Measurements from ENCODE around the gene FOXN3.

Gene FOXN3

DNA sequence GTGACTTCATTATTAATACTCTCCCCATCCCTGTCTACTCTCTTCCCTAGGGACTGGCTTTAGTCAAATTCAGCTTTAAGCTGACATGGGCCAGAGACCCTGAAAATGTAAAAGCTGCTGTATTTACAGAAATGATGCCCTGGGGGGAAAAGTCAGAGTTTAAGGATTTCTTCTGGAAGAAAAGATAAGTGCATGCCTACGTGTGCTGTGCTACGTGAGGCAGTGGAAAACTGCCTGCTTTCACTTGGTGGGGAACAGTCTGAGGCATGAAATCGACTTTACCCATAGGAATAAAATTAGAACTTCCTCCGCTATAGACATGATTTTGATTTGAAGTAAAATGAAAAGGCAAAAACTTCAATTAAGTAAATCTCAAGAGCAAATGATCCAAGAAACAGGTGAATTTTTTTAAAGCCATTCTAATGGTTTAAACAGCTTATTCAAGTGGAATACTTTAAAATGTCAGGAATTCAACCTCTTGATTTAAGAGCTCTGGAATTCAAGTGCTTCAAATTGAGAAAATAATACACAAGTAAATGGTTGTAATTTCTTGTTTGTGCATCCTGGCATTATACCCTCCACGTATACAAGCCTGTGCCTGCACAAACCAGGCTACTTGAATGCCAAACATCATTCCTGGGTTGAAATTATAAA, 168.5 kb downstream of the FOXN3 start:
- peak overlapping the region in 1 of 2 donors; percentile 24 for H3K27ac ChIP-seq
- no peaks in the 10 kb centered on the region for H3K27me3 ChIP-seq
- DNase-seq, result no peak
- TF ChIP-seq, protein P1, sequence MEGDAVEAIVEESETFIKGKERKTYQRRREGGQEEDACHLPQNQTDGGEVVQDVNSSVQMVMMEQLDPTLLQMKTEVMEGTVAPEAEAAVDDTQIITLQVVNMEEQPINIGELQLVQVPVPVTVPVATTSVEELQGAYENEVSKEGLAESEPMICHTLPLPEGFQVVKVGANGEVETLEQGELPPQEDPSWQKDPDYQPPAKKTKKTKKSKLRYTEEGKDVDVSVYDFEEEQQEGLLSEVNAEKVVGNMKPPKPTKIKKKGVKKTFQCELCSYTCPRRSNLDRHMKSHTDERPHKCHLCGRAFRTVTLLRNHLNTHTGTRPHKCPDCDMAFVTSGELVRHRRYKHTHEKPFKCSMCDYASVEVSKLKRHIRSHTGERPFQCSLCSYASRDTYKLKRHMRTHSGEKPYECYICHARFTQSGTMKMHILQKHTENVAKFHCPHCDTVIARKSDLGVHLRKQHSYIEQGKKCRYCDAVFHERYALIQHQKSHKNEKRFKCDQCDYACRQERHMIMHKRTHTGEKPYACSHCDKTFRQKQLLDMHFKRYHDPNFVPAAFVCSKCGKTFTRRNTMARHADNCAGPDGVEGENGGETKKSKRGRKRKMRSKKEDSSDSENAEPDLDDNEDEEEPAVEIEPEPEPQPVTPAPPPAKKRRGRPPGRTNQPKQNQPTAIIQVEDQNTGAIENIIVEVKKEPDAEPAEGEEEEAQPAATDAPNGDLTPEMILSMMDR (IDR thresholded peaks at IDR 0.05), result no peak
- peaks cover 0 to 55% (median 26%) of the 10 kb centered on the region in 4 donors for H3K4me1 ChIP-seq
- H3K36me3 ChIP-seq, result no peaks in the 10 kb centered on the region
- intact Hi-C loops (cut with DNase I; ENCODE audit: low total_unique reads), result loop anchor here (10.0 kb wide), 1 partner anchor 166 kb away; the partner anchor contains the start of gene FOXN3
- H3K9me3 ChIP-seq, result no peaks in the 10 kb centered on the region
- no peak overlapping the region for H3K4me3 ChIP-seq

DNA sequence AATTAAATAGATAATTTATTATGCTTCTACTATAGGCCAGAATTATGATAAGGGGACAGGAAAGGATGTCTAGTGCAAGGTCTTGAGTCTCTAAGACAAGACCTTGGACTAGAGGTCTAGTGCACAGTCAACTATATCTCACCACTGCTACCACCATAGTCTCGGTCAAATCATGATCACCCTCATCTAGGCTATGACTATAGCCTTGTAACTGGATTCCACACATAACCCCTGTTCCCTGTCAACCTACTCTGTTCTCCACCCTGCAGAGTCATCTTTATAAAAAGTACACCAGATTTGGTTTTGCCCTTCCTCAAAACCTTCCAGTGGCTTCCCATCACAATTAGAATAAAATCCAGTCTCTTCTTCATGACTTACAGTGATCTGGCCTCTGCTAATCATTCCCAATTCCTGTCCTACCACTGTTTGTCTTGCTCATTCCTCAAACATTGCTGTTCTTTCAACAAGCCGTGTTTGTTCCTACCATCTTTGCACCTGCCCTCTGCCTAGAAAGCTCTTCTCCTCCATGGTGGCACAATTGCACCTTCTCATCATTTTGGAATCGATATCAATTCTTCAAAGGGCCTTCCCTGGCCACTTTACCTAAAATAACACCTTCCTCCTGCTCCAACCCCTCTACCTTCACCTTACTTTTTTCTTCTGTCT, 169.4 kb downstream of the FOXN3 start:
- Histone ChIP-seq H3K4me3 (no peak overlapping the region), H3K36me3 (no peaks in the 10 kb centered on the region), H3K4me1 (peaks cover 0 to 55% (median 28%) of the 10 kb centered on the region in 4 donors), H3K27me3 (no peaks in the 10 kb centered on the region), H3K9me3 (no peaks in the 10 kb centered on the region), H3K27ac (no peak overlapping the region)
- intact Hi-C loops (cut with DNase I; ENCODE audit: low total_unique reads), result loop anchor here (10.0 kb wide), 1 partner anchor 167 kb away; the partner anchor contains the start of gene FOXN3
- TF ChIP-seq, protein P1 (IDR thresholded peaks at IDR 0.05), result no peak
- DNase-seq, result no peak

DNA sequence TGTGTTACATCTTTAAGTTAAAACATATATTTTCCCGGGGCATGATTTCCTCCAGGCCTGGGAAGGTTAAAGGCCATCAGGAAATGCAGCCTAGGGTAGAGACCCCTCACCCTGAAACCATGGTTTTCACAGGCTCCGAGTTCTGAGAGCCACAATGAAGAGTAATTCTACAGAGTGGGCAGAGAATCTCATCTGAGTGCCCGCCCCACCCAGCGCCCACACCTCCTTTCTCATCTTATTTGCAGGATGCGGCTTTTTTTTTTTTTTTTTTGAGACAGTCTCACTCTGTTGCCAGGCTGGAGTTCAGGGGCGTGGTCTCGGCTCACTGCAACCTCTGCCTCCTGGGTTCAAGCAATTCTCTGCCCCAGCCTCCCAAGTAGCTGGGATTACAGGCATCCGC, 170.7 kb downstream of the FOXN3 start:
- Histone ChIP-seq H3K4me1 (peaks cover 0 to 64% (median 37%) of the 10 kb centered on the region in 4 donors), H3K27me3 (no peaks in the 10 kb centered on the region), H3K36me3 (no peaks in the 10 kb centered on the region), H3K9me3 (no peaks in the 10 kb centered on the region), H3K27ac (no peak overlapping the region), H3K4me3 (no peak overlapping the region)
- intact Hi-C loops (cut with DNase I; ENCODE audit: low total_unique reads), result loop anchor here (10.0 kb wide), 1 partner anchor 169 kb away; the partner anchor contains the start of gene FOXN3
- TF ChIP-seq, protein P1 (IDR thresholded peaks at IDR 0.05), result no peak
- DNase-seq, result no peak

DNA sequence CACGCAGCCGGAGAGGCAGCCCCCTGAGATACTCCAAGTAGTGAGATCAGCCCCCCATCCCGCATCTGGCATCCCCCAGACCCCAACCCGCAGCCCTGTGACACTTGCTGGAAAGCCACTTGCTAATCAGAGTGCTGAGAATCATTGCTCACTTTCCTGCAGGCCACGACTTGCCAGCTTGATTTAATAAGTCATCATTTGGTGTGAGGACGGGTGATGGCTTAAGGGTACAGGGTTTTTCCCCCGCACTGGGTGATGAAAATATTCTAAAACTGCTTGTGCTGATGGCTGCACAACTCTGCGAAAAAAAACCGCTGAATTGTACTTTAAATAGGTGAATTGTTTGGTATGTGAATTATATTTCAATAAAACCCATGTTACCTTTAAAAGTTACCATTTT, 171.2 kb downstream of the FOXN3 start:
- intact Hi-C loops (cut with DNase I; ENCODE audit: low total_unique reads), result loop anchor here (10.0 kb wide), 1 partner anchor 169 kb away; the partner anchor contains the start of gene FOXN3

DNA sequence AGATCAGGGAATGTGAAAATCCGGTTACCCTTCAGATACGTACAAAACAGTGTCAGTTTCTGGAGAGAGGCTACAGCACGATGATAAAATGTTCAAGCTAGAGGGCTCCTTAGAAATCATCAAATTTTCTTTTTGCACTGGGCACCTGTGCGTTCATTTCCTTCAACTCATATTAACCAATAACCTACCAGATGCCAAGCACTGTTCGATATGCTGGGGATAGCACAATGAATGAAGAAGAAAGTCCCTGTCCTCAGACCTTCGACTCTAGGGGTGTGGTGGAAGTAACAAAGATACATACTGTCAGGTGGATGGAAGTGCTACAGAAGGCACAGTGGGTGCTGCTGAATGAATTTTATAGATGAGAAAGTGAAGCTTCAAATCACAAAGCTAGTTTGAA, 172.3 kb downstream of the FOXN3 start:
- Histone ChIP-seq H3K4me3 (no peak overlapping the region), H3K4me1 (peaks cover 0 to 64% (median 41%) of the 10 kb centered on the region in 4 donors), H3K27ac (no peak overlapping the region), H3K27me3 (no peaks in the 10 kb centered on the region), H3K9me3 (no peaks in the 10 kb centered on the region), H3K36me3 (no peaks in the 10 kb centered on the region)
- TF ChIP-seq, protein P1 (IDR thresholded peaks at IDR 0.05), result no peak
- DNase-seq, result no peak
- intact Hi-C loops (cut with DNase I; ENCODE audit: low total_unique reads), result loop anchor here (10.0 kb wide), 1 partner anchor 170 kb away; the partner anchor contains the start of gene FOXN3

More for the DNA sequence above, 171.2 kb downstream of the FOXN3 start:
- DNase-seq, result no peak
- TF ChIP-seq, protein P1 (IDR thresholded peaks at IDR 0.05), result no peak
- Histone ChIP-seq H3K4me1 (peaks cover 0 to 64% (median 39%) of the 10 kb centered on the region in 4 donors), H3K4me3 (no peak overlapping the region), H3K36me3 (no peaks in the 10 kb centered on the region), H3K27me3 (no peaks in the 10 kb centered on the region), H3K27ac (no peak overlapping the region), H3K9me3 (no peaks in the 10 kb centered on the region)
